HG02623 (cell line): ENCODE measurements around the gene NTNG1.
"Not testable (repeated sequence)": the region's sequence is repeated elsewhere in the genome, so short reads cannot be mapped to it uniquely, and the experiment has no call there.

Source experiments
- ATAC-seq: cut with Tn5 transposase; IDR thresholded peaks from one replicate; pipeline ENCODE4 v1.9.1; 2021; ENCODE audit warnings: moderate library complexity; ENCODE audit not compliant: unreplicated experiment

NTNG1 gene

GRCh38 chr1:107195476-107195875 is 54.6 kb downstream of the NTNG1 start:
- ATAC-seq: no peak

DNA sequence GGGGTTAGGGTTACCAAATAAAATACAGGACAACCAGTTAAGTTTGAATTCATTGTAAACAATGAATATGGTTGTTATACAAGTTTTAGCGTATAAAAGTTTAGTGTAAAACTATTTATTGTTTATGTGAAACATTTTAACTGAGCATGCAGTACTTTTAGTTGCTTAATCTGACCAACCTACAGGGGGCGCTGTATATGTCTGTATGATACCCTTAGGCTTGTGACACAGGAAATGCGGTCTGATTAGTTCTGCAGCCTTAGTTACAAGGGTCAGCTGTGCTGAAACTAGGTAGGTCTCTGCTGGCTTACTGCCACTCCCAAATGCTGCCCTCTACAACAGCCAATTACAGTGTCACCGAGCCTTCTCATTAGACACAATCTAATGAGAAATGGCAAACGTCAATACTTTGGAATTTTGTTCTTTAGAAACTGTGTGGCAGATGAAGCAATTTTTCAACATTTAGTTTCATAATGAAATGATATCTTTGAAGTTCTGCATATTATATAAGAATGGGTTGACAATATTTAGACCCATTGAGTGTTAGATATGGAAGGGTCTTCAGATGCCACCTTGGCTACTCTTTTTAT is 56.2 kb downstream of the NTNG1 start:
- peak; percentile 96 for ATAC-seq

GRCh38 chr1:107198561-107198960 is 57.7 kb downstream of the NTNG1 start:
- ATAC-seq: no peak

DNA sequence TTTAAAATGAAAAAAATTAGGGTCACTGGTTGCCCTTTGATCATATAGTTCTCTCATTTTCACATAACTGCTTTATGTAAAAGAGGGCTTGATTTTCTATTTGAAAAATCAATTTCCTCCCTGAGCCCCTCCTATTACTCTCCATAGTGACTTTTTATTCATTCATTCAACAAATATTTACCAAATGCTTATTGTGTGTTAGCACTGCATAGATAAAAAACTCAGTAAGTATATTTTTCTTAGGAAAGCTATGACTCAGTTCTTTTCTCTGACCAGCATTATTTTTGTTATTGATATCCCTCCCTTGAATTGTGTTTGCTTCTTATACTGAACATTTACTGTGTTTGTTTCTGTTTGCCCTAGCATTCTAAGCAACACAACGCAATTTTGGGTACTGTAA is 59.8 kb downstream of the NTNG1 start:
- no peak for ATAC-seq

GRCh38 chr1:107202007-107202406 is 61.2 kb downstream of the NTNG1 start:
- no peak for ATAC-seq

DNA sequence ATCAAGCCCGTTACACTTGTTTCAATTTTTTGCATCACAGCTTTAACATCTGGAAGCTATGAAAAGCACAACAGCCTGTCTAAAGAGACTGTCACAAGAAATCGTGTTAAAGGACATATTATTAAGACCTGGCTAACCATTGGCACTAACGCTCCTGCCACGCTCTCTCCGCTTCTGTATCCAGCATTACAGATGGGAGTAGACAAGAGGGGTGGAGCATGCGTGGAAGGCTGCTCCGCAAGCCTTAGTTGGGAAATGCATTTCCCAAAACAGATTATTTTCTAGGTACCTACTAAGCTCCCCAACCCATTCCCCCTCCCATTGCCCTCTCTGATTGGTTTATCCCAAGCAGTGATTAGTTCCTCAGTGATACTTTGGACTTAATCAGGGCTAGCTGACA is 72.4 kb downstream of the NTNG1 start:
- no peak for ATAC-seq

DNA sequence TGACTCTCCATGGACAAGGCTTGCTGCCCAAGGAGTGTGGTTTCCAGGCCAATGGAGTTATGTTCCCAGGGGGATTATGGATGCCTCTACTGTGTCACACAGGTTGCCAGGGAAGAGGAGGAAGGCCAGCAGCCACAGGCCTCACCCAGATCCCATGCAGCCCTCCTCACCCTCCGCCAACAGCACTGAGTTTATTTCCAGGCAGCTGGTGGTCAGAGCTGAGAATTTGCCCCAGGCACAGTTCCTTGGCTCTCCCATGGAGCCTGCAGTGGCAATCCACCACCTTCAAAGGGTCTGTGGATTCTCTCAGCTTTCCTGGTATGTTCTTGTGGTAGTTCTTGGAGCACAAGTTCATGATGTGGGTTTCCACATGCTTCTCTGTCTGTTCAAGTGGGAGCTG is 79.2 kb downstream of the NTNG1 start:
- no peak for ATAC-seq

GRCh38 chr1:107225706-107226105 is 84.9 kb downstream of the NTNG1 start:
- no peak for ATAC-seq

DNA sequence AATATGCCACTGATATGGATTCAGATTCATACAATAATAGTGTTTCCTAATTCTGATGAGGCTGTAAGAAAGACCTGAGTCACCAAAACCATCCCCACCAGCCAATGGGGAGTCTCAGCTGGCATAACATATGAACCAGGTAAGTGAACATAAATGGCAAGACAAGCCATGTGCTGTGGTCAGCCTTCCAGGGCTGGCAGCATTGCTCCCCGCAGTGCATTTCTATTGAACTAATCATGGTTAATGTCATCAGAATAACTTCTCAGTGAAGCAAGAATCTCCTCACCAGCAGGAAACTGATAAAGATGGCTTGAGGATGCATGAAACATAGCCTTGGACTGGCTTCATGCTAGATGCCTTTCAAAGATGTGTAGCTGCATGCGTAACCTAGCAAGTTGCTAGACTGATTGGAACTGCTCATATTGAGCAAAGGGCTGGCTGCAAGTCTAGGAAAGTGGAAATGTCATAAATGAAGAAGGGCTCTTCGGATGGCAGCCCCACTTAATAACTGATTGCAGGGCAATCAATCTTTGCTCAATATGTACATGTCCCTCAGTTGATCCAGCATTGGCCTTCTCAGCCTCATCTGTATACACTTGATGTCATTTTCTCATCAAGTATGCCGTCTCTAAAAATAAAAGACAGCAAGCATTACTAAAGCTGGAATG is 88.0 kb downstream of the NTNG1 start:
- no peak for ATAC-seq

DNA sequence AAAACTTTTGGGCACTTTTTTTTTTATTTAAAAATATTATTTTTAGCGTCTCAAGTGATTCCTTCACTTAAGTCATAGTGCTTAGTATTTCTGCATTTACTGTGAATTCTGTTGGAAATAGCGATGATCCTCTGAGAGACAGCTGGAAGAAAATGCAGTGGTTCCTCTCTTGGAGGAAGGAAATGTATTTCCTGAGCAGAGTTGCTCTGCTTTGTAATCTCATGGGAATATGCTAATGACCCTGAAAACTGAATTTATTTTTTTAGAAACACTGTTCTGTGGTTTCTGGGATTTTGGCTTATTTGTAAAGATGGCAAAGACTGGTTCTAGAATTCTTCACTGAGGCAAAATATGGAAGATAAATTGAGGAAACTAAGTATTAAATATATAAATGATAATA is 88.9 kb downstream of the NTNG1 start:
- no peak for ATAC-seq

DNA sequence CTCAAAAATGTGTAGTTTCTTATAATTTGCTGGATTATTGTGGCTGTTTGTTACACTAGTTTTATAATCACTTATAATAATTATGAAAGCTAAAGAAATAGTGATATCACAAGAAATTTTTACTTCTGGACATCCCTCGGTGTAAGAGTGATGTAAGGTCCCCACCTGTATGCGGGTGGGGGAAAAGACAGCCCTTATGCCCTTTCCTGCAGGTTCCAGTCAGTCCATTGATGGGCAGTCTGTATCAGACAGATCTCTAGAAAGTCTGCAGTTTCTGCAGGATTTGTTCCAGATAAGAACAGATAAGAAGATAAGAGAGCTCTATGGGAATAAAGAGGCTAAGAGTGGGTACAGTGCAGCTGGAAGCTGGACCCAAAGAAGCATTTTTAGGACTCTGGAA is 89.3 kb downstream of the NTNG1 start:
- ATAC-seq: no peak

DNA sequence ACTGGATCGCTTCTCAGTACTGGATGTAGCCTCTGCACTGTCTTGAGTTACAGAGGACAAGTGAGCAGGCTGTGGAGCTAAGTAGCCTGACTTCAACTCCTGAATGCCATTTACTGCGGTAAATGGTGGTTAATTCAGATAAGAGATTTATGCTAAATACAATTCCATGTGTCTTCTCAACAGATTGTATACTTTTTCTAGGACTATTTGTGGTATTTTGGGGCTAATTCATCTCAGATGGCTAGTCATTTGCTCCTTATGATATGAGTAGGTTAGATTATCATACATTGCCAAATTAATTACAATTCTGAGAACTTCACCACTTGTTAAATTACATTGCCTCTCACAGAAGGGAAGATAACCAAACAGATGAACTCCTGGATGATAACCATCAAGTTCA is 90.5 kb downstream of the NTNG1 start:
- no peak for ATAC-seq

- no peak for ATAC-seq
Observed at GRCh38 chr1:107232426-107232825, 91.6 kb downstream of the NTNG1 start.

GRCh38 chr1:107236760-107237159 is 95.9 kb downstream of the NTNG1 start:
- ATAC-seq: not testable (repeated sequence)

GRCh38 chr1:107243461-107243860 is 102.6 kb downstream of the NTNG1 start:
- ATAC-seq: no peak

DNA sequence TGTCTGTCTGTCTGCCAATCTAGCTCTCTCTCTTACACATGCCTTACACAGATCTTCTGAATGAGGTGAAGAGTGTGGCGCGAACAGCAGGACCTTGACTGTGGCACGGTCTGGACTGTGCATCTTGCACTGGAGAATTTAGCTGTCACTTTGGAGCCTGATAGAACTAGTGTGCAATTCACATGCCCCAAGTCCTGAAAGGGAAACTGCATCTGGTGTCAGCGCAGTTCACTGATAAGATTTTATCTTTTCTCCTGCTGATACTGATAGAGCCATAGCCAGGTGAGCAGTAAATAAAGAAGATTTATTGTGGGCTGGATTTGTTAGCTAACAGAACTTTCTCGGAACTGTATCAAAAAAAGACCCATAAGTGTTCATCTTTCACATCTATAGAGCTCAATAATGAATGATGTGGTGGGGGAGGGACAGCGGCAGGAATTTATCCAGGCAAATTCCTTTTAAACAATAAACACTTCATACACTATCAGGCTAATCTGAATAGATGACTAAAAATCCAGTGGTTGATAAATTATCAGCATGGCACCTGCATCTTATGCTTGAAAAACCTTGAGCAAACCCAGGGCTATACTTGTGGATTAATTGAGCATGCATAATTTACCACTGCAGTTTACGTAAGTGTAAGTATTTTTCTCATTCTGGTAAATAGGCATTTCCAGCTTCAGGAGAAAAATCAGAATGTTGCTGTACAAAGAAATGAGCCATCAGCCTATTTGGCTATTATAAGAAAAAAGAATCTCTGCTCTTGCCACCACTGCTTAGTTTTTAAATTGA is 104.1 kb downstream of the NTNG1 start:
- ATAC-seq: no peak

GRCh38 chr1:107246775-107247345 is 106.0 kb downstream of the NTNG1 start:
- peak; percentile 40 for ATAC-seq

DNA sequence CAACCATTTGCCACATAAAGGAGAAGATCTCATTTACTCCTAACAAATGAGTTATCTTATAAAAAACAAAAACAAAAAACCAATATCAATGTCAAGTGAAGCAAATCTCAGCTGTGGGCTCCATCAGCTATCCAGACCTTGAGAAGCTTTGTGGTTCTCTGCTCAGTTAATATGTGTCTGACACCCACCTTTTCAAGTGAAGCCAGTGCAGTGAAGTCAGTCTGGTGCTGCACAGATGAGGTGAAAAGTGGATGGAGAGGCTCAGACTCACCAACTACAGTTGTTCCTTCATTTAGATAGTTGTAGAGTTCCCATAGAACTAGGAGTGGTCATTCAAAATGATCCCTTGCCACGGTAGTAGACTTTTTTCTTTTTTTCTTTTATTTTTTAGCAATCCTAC is 106.8 kb downstream of the NTNG1 start:
- ATAC-seq: no peak

GRCh38 chr1:107250169-107250568 is 109.3 kb downstream of the NTNG1 start:
- ATAC-seq: no peak

DNA sequence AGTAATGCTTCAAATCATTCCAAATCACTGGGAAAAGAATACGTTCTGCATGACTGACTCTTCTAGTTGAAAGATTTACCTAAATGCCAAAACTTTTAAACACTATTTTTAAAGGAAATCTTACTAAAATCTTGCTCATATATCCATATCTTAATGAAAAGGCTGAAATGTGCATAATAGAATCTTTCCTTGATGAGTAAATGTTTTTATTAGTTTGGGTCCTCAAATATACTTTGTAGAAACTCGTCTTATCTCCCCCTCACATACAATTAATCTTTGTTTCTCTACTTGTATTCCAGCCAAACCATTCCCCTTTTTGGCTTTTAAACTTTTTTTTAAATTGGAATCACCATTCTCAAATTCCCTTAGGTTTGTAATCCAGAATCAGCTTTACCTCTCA is 110.2 kb downstream of the NTNG1 start:
- ATAC-seq: no peak

DNA sequence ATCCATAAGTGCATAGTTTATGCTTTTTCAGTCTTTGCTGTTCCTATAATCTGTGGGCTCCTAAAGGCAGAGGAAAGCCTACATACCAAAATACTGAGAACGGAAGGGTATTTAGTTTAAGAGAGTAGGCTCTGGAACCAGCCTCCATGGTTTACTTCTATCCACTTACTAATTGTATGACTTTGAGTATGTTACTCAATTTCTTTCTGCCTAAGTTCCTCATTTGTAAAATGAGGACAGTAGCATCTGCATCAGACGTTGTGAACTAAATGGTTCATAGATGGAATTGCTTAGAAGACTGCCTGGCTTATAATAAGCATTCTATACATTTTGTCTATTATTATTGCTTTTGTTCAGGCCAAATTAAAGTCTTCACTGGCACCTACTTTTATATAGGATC is 111.0 kb downstream of the NTNG1 start:
- ATAC-seq: no peak

DNA sequence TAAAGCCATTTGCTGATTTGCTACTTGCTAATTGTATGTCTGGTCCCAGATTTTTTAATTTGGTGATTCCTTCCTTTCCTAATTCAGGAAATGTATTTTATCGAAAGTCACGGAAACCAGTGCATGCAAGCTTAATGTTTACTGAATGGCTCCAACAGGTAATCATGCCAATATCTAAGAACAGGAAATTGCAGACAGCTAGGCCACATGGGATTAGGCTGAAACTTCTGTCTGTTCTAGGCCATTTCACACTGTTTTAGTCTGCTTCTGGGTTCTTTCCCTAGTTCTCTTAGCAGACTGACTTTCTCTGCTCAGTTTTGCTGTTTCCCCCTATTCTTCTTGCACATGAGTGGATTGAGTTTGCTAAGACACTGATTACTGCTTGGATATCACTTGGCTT is 111.4 kb downstream of the NTNG1 start:
- ATAC-seq: no peak
